GF-D8 (cell line): ENCODE measurements around the gene DOK1.

Experiments
- DNase-seq: peaks from one replicate; lab custom pipeline; 2025; lab: John Stamatoyannopoulos, UW

Gene DOK1

GRCh38 chr2:74602586-74603281, 48.2 kb downstream of the DOK1 start:
- DNase-seq, result no peak

DNA sequence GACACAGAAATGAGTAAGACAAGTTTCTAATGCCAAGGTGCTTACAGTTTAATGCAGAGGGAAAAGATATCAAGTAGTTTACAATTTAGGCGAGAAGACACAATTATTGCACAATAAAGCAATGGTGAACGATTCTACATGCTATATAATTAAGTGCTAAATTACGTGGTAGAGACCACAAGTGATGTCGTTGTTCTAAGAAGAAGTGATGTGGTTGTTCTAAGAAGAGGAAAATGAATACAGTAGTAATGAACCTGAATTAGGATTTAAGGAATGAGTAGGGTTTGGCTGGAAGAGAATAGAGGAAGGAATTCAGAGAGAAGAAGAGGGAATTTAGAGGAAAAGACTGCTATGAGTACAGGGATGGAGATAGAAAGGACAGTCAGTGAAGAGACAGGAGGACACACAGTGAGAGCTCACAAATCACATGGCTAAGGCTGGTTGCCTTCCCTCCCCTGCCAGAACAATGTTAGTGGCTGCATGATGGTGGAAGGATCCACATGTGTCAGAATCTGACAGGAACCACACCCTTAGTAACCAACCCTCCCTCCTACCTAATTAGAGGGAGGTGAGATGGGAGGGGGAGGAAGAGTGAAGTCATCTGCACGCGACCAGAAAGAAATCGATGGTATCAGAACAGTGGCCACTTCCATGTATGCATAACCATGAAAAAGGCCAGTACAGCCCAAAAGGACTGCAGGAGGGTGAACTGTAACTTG, 48.9 kb downstream of the DOK1 start:
- DNase-seq, result no peak

DNA sequence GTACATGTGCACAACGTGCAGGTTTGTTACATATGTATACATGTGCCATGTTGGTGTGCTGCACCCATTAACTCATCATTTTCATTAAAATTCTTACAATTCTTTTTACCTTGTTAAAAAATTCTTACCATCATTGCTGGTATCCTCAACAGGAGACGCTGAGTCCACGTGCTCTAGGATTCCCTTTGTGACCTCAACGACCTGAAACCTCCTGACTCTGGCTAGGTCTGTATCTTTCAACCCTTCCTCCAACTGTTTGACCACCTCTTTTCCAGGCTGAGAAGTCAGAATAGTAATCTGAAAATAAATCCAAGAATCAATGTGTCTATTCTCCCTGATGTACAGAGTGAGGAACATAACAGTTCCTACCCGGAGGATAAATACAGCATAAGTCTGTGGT, 52.4 kb downstream of the DOK1 start:
- DNase-seq, result no peak
